Measurements from ENCODE around the gene ZNF577. TPM values are rescaled to one million over a fixed set of nuclear protein-coding genes. Genes with fewer than 3 reads are reported as not detected.
A peak's percentile ranks its signal among the peaks of the same experiment; 100 is the strongest.

ZNF577 gene
- total RNA-seq, 2 donors from 2014 or later = 5.5 to 7.4 TPM

GRCh38 chr19:51905206-51905605 is 17.5 kb upstream of the ZNF577 start:
- Histone ChIP-seq H3K27ac (no peak overlapping the region), H3K9me3 (no peaks in the 10 kb centered on the region), H3K36me3 (no peaks in the 10 kb centered on the region), H3K27me3 (no peaks in the 10 kb centered on the region), H3K9ac (ENCODE audit: low read depth in 2 of 2, low read length in 2 of 2) (no peak overlapping the region), H3K4me3 (no peak overlapping the region), H3K4me1 (peaks cover 5% of the 10 kb centered on the region)
- no peak for DNase-seq
- no peak for TF ChIP-seq CTCF (IDR thresholded peaks at IDR 0.05)
- intact Hi-C loops (cut with DNase I) = no loop called here

GRCh38 chr19:51904331-51905165 is 16.8 kb upstream of the ZNF577 start, which contains the start of gene ZNF649:
Gene ZNF649 (minus strand): TSS chr19:51905017. CDS start chr19:51900107, 4,910 bp downstream.
- Histone ChIP-seq H3K27ac (peak within 1 kb of the TSS; percentile 42), H3K9me3 (no peaks in the 10 kb centered on the region), H3K4me3 (peak within 1 kb of the TSS; percentile 75), H3K27me3 (no peaks in the 10 kb centered on the region), H3K9ac (ENCODE audit: low read depth in 2 of 2, low read length in 2 of 2) (peak within 1 kb of the TSS; percentile 71 to 81), H3K4me1 (peaks cover 5% of the 10 kb centered on the region), H3K36me3 (peaks cover under 1% of the 10 kb centered on the region)
- intact Hi-C loops (cut with DNase I) = no loop called here
- DNase-seq = peak; percentile 86
- TF ChIP-seq CTCF (IDR thresholded peaks at IDR 0.05) = no peak

GRCh38 chr19:51903192-51903591 is 15.4 kb upstream of the ZNF577 start:
- Histone ChIP-seq H3K4me3 (no peak overlapping the region), H3K27me3 (no peaks in the 10 kb centered on the region), H3K4me1 (peaks cover 5% of the 10 kb centered on the region), H3K27ac (no peak overlapping the region), H3K9ac (ENCODE audit: low read depth in 2 of 2, low read length in 2 of 2) (no peak overlapping the region), H3K36me3 (peaks cover 13% of the 10 kb centered on the region), H3K9me3 (no peaks in the 10 kb centered on the region)
- TF ChIP-seq CTCF (IDR thresholded peaks at IDR 0.05) = no peak
- intact Hi-C loops (cut with DNase I) = no loop called here
- no peak for DNase-seq

GRCh38 chr19:51901860-51902259 is 14.1 kb upstream of the ZNF577 start:
- intact Hi-C loops (cut with DNase I) = no loop called here
- H3K9ac ChIP-seq (ENCODE audit: low read depth in 2 of 2, low read length in 2 of 2) = no peak overlapping the region
- no peak for DNase-seq
- peaks cover 5% of the 10 kb centered on the region for H3K4me1 ChIP-seq
- no peaks in the 10 kb centered on the region for H3K9me3 ChIP-seq
- no peak for TF ChIP-seq CTCF (IDR thresholded peaks at IDR 0.05)
- peaks cover 14% of the 10 kb centered on the region for H3K36me3 ChIP-seq
- H3K27ac ChIP-seq = no peak overlapping the region
- H3K4me3 ChIP-seq = no peak overlapping the region
- H3K27me3 ChIP-seq = no peaks in the 10 kb centered on the region

- intact Hi-C loops (cut with DNase I) = no loop called here
- H3K36me3 ChIP-seq = peaks cover 36% of the 10 kb centered on the region
- no peak overlapping the region for H3K4me3 ChIP-seq
- H3K4me1 ChIP-seq = no peaks in the 10 kb centered on the region
- no peak overlapping the region for H3K27ac ChIP-seq
- TF ChIP-seq CTCF (IDR thresholded peaks at IDR 0.05) = no peak
- DNase-seq = no peak
- peaks cover 14% of the 10 kb centered on the region for H3K9me3 ChIP-seq
- no peaks in the 10 kb centered on the region for H3K27me3 ChIP-seq
- no peak overlapping the region for H3K9ac ChIP-seq (ENCODE audit: low read depth in 2 of 2, low read length in 2 of 2)
Observed at GRCh38 chr19:51891193-51891747, 3.5 kb upstream of the ZNF577 start.
